Dedifferentiated amniotic fluid mesenchymal stem cell (primary cell): ENCODE results near the gene CT47C1.
A peak's percentile ranks its signal among the peaks of the same experiment; 100 is the strongest.

Experiments used
- DNase-seq: peaks from one replicate; pipeline ENCODE4 v3.0.0-alpha.2; 2016; ENCODE audit errors: extremely low spot score

Gene CT47C1

DNA sequence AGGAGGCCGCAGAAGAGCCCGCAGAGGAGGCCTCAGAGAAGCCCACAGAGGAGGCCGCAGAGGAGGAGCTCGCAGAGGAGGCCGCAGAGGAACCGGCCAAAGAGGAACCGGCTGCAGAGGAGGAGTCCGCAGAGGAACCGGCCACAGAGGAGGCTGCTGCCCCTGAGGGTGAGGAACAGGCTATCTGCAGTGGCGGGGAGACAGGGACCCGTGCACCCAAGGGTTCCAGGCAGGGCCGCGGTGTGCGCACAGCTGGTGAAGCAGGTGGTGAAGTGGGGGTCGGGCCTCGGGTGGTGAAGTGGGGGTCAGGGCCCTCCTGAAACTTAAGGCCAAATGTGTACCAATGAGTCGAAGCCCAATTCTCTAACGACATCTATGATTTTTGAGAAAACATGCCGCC, 1.1 kb downstream of the CT47C1 start:
- no peak for DNase-seq

DNA sequence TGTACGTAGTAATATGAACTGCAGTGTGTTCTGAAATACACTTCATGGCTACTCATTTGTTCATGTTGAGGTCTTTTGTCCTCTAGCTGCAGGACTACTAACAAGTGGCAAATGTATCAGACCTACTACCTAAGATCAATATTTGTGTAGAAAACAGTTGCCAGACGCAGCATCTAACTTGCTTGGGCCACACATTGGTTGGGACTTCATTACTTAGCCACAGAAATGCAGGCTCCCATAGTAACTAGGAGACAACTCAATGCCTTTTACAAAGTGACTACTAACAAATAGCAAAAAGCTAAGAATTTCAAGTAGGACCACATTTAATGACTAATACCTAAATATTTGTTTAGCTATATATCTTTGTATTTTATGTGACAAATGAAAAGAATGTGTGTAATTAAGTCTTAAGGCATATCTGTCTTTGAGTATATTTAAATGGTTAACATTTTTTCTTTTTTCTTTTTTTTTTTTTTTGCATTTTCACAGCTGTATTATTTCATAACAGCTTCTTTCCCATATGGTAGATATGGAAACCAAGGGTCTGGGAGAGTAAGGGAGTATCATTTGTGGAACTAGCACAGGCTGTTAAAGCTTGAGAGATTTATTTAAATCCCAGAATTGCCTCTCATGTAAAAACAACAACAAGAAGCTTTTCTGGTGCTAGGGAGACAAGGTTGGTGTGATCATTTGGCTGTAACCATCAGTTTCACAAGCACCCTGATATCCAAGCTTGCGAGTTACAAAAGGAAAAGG, 2.7 kb downstream of the CT47C1 start:
- DNase-seq = no peak

DNA sequence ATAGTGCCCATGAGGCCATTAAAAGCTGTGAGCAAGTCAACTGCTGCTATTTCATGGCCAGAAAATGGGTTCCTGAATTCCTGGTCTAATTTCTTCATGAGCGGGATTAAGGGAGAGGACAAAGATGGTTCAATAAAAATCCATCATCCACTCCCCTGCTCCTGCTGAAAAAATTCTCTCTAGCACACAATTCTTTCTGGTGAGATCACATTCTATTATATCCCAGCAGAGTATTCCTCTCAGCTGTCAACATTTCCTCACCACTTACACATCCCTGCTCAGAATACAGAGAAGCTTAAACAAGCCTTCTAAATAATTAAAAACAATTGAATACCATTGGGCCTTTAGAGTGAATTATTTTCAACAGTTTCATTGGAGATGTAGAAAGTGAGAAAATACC, 9.5 kb downstream of the CT47C1 start:
- no peak for DNase-seq

DNA sequence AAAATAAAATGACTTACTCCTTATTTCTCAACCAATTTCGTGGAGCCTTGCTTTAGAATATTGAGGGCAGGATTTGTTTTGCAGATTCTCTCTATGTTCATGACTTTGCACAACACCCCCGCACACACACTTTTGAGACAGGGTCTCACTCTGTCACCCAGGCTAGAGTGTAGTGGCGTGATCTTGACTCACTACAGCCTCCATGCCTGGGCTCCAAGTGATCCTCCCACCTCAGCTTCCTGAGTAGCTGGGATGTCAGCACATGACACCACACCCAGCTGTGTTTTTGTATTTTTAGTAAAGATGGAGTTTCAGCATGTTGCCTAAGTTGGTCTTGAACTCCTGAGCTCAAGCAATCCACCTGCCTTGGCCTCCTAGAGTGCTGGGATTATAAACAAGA, 12.0 kb downstream of the CT47C1 start:
- DNase-seq = no peak

DNA sequence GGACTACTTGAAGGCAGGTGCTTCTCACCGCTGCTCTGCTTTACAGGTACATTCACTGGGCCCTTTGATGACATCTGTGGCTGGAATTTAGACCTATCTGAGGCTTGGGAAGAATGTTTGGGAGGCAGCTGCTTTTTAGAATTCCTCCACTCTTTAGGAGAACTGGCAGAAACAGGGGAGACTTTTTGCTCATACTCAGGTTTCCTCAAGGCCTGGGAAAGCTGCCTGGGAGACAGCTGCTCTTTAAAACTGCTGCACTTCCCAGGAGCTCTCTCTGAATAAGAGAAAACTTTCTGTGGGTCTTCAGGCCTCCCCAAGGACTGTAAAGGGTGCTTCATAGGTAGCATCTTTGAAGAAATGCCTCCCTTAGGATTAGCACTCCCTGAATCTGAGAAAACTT, 14.3 kb downstream of the CT47C1 start:
- DNase-seq = no peak

DNA sequence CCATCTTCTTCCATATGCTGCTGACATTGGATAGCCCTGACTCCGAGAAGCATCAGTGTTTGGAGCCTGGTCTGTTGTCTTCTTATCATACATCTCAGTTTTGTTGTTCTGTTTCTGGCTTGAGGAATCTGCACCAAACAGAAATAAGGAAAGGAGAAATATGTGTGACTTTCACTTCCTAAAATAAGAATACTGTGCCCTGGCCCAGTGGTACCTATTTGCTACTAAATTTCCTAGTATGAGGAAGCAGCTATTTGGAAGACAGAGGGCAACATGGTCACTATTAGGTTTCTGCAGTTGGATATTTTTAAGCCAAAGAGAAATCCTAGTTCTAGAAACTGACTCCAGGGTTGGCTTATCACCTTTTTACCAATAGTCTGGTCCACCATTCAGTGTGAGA, 16.8 kb downstream of the CT47C1 start:
- no peak for DNase-seq

DNA sequence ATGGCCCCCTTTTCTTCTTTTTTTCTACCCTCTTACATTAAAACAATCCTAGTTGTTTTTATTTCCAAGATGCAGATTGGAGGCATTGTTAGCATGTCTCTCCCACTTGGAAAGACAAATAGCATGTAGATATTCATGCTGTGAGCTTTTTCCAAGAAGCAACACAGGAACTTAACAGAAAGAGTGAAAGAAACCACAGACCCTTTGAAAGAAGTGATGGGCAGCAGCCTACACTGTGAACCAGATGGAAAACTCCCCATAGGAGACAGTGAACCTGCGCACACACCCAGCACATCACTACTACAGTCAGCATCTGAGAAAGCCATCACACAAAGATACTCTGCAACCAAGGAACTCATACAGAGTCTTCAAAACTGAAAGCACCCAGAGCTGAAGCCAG, 17.8 kb downstream of the CT47C1 start:
- DNase-seq = no peak

DNA sequence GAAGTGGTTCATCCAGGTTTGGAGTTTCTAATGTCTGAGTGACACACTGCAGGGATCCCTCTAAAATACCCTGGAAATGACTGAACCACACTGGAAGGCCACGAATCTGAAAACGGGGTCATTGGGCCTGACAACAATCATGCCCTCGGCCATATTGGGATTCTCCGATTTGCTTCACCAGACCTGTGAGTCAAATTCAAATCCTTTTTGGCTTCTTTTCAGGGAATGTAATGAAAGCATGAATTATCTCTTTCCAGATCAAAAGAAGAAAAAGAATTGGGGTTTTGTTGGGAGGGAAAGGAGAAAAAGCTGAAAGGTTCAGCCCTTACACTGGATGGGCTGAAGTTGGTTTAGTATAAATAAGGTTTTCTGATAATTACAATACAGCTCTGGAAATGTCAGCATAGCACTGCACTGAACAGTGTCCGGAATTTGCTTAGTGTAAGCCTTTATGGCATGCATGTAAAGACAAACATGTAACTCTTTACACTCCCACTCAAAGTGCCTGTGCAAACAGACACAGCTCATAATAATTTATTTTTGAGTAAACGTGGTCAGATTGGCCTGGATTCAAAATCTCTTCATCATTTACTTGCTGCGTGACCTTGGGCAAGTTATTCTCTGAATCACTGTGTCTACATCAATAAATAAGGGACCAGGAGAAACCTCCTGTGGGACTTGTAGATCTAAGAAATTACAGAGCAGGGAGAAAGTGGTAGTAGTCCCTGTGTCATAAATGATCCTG, 21.4 kb downstream of the CT47C1 start:
- DNase-seq = no peak

DNA sequence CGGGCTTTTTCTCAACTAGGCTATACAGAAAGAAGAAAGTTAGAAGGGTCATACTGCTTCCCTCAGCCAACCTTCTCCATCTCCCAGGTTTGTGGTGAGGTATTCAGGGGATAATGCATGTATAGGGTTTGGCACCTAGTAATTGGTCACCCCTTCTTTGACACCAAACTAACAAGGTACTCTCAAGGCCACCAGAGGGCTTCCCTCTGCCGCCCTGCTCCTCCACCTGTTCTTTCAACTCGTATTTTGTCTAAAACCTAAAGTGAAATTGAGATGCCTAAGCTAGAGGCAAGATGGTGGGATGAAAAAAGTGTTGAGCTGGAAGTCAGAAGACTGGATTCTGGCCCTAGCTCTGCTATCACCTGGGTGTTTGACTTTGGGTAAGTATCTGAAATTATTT, 22.0 kb downstream of the CT47C1 start:
- DNase-seq = no peak

DNA sequence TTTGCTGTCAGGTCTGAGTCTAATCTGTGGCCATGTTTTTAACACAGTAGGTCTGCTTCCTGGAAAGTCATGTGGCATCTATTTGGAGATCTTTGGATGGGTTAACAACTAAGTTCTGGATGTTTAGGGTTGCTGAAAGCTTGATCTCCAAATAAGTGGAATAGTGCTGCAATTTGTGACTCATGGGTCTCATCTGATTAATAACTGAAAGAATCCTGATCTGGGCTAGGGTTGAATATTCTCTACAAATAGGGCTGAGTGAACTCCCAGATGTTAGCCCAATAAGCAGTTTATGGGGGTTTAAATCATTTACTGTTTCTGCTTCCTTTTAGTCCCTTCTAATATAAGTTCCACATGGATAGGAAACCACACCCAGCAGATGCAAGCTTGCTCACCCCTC, 23.1 kb downstream of the CT47C1 start:
- DNase-seq = no peak

DNA sequence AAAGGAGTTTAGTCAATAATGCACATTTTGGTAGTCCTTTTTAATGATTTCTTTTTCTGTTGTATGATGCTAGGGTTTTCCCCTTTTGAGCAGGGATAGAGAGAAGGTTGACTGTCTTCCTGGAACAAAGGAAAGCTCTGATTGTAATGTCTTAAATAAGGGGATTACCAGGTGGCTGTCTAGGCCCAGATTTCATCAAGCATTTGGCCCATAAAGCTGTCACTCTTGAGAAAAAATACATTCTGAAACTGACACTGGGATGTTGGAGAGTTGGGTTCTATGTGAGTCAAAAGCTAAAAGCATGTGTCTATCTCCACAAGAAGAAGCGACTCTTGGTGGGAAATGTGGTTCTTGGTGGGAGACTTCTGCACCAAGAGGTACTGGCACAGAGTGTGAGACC, 28.4 kb downstream of the CT47C1 start:
- no peak for DNase-seq

DNA sequence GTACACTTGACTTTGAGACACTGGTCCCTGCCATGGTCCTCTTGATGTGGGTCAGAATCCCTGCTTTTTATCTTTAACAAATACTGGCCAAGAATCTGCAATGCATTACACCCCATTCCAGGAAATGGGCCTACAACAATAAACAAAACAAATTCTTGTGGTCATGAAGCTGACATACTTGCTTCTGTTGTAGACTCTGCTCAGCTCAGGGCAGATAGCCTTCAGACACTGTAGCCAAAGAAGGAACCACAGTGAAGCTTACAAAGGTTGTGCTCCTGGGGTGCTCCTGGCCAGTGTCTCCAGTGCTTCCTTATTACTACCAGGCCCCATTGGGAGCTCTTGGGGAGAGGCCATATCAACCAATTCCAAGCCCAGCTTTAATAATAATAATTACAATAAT, 33.0 kb downstream of the CT47C1 start:
- DNase-seq = no peak

DNA sequence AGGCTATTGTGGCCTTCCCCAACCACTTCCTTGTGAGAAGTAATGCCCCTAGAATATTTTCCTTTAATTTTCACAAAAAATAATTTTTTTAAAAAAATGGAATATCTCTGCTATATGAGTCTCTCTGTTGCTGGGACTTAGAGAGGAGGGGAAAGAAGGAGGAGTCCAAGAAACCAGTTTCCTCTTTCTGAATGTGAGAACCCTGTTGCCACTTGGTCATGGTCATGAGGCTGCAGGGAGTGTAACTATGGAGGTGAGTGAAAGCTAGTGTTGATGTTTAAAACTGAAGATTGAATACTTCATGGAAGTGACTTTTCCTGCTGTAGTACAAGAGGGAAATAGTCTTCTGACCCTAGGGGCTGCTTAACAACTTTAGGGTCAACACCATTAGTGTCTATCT, 34.4 kb downstream of the CT47C1 start:
- no peak for DNase-seq

DNA sequence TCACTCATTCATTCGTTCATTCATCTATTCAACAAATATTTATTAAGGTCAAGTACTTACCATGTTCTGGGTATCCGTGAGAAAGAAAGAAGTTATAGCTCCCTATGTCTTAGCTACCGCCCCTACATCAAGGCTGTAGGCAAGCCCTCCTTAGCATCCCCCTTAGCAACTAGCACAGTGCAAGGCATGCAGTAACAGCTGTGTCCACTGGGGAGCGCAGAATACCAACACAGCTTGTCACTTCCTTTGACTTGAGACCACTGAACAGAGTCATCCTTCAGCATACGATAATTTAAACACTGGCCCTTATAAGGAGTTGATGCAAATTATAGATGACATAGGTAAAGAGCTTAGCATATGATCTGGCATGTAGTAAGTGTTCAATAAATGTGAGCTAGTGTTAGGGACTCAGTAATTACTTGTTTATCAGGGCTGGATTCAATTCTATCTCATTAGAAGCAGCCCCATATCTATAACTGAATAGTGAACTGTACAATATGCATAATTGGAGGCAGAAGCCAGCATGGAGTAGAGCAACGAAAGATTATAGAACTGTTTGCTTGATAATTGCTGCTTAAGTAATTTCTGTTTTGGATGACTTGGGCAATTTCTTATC, 46.1 kb downstream of the CT47C1 start:
- no peak for DNase-seq

DNA sequence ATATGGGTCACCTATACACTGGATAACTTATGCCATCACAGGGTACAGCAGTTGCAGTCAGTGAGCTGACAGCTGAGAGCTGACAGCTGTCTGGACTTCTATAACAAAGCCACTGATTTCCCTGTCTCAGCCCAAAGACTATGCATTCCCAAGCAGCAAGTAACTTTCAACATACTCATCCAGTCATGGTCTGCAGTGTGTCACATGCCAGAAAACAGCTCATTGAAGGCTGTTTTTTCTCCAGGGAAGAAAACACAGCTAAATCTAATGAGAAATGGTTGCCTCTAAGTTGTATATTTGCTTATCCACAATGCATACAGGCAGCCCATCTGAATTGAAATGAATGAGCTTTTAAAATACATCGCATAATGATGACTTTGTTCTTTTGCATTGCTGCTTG, 48.5 kb downstream of the CT47C1 start:
- peak; percentile 28 for DNase-seq
